ENCODE measurements around the gene HYLS1.
"Not testable (repeated sequence)": the region's sequence is repeated elsewhere in the genome, so short reads cannot be mapped to it uniquely, and the experiment has no call there.

Gene HYLS1

DNA sequence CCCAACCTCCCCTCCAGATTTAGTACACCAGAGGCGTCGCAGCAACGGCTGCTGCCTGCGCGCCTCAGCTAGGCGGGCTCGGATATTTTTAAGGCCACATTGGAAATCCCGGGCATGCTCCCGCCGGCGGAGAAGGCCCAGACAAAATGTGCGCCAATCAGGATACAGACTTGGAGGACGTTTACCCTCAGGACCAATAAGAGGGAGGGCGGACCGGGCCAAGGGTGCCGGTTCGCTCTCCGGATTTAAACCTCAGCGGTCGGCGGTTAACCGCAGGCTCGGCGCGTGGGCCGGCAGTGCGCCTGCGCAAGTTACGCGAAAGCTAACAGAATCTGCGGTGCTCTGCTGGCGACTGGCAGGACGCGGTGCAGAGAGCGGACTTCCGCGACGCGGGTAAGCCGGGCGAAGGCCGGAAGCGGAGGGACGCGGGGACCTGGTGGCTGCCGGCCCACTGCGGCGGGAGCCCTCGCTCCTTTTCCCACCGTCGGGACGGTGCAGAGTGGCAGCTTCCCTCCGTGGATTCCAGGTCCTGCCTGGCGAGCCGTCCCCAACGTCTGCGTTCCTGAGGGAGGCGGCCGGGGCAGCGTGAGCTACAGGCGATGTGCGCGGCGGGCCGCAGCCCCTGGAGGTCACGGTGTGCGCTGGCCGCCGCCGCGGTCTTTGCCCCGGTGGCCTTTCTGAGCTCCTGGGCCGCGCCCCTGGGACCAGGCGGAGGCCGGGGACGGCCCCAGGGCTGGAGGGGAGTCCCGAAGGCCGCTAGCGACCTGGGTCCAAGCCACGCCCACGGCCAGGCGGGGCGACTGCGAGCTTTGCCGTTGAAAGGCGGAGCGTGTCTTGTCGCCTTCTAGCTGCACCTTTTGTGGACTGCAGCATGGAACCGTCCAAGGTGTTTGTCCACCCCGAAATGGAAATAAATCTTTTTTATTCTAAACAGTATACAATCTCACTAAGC, at the start of gene HYLS1:
Gene HYLS1 (plus strand): TSS at position 296 of the 952 bp plus-strand sequence. CDS start 11,701 bp downstream, outside the sequence.
- peak; percentile 92 to 95 (median 93) for DNase-seq (ENCODE audit: low read depth in 3 of 3)

DNA sequence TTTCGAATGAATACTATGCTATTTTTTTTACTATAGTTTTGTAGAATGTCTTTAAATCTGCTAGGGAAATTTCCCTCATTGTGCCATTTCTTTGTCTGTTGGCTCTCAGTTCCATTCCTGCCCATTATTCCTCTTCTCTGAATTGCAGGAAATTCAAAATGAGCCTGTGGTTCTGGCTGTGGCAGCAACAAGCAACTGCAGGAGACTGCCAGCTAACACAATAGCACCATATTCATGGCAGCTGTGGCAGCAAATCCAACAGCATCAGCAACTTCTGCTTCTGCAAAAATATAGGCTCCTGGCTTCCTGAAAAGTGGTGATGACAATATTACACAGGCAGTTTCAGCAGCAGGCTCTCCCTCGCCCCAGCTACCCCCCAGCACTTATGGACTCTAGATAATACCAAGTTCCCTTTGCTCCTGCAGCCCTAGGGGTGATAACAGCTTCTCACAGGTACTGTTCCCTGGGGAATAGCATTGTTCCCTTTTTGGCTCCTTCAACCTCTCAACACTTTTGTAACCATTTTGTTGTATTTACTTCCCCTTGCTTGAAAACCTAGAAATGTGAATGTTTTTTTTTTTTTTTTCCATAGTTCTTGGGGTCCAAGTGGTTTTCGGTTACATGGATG, 45.0 kb upstream of the HYLS1 start:
- DNase-seq (ENCODE audit: low read depth in 3 of 3), result no peak

DNA sequence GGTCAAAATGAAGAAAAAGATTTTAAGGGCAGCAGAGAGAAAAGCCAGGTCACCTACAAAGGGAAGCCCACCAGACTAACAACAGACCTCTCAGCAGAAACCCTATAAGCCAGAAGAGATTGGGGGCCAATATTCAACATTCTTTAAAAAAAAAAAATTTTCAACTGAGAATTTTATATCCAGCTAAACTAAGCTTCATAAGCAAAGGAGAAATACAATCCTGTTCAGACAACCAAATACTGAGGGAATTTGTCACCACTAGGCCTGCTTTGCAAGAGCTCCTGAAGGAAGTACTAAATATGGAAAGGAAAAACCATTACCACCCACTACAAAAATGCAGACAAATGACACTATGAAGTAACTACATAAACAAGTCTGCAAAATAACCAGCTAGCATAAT, 41.3 kb upstream of the HYLS1 start:
- DNase-seq (ENCODE audit: low read depth in 3 of 3), result no peak

DNA sequence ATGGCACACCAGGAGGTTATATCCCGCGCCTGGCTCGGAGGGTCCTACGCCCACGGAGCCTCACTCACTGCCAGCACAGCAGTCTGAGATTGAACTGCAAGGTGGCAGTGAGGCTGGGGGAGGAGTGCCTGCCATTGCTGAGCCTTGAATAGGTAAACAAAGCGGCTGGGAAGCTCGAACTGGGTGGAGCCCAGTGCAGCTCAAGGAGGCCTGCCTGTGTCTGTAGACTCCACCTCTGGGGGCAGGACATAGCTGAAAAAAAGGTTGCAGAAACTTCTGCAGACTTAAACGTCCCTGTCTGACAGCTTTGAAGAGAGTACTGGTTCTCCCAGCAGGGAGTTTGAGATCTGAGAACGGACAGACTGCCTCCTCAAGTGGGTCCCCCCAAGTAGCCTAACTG, 29.8 kb upstream of the HYLS1 start:
- not testable (repeated sequence) for DNase-seq (ENCODE audit: low read depth in 3 of 3)

- DNase-seq (ENCODE audit: low read depth in 3 of 3), result not testable (repeated sequence)
Observed at GRCh38 chr11:125862786-125863185, 24.7 kb upstream of the HYLS1 start.

GRCh38 chr11:125865354-125865753, 22.1 kb upstream of the HYLS1 start:
- DNase-seq (ENCODE audit: low read depth in 3 of 3), result not testable (repeated sequence)

DNA sequence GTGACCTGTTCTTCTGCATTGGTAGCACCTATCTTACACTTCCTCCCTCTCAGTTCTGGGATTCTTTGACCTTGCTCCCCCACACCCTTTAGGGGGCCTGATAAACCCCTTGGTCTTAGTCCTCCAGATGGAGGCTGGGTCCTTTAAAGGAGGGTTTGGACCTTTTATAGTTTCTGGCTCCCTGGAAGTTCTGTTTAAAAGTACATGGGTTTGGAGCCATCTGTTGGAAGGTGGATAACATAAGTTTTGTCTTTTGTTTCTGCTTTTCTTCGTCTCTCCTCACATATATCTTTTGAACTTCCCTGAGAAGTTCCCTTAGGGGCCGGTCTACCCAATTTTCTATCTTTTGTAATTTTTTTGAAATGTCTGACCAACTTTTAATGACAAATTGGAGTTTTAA, 17.9 kb upstream of the HYLS1 start:
- DNase-seq (ENCODE audit: low read depth in 3 of 3), result no peak

DNA sequence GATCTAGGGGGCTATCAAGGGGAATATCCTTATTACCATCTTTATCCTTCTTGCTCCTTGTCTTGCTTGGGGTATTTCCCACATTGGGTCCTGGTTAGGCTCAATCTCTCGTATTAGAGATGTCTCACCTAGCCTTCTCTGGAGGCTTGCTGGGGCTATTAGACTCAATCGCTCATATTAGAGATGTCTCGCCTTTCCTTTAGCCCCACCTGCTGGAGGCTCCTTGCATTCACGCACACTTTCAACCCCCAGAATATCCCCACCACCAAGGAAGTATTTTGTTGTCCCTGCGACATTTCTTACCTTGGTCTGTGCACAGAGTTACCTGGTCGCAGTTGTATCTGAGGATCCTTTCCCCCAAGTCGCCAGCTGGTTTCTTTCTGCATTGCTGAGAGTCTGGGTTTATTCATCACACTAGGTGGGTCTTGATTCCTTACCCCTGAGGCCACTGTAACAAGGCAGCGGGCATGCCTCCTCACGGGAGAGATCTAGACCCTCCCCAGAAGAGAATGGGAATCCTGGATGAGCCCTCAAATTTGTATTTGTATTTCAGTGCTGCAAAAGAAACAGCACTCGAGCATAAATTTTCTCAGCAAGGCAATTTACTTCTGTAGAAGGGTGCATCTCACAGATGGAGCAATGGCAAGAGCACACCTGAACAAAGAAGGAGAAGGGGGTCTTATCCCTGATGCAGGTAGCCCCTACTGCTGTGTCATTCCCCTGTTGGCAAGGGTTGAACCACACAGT, 15.9 kb upstream of the HYLS1 start:
- DNase-seq (ENCODE audit: low read depth in 3 of 3), result peak in 1 of 3 experiments; percentile 19

GRCh38 chr11:125872138-125872491, 15.4 kb upstream of the HYLS1 start:
- no peak for DNase-seq (ENCODE audit: low read depth in 3 of 3)

- DNase-seq (ENCODE audit: low read depth in 3 of 3), result no peak
Observed at GRCh38 chr11:125873881-125874555, 13.4 kb upstream of the HYLS1 start.

- DNase-seq (ENCODE audit: low read depth in 3 of 3), result peak; percentile 25 to 45 (median 32)
Observed at GRCh38 chr11:125874556-125875124, 12.8 kb upstream of the HYLS1 start.

- no peak for DNase-seq (ENCODE audit: low read depth in 3 of 3)
Observed at GRCh38 chr11:125881291-125881690, 6.2 kb upstream of the HYLS1 start.

GRCh38 chr11:125883375-125883774, 4.1 kb upstream of the HYLS1 start:
- no peak for DNase-seq (ENCODE audit: low read depth in 3 of 3)

DNA sequence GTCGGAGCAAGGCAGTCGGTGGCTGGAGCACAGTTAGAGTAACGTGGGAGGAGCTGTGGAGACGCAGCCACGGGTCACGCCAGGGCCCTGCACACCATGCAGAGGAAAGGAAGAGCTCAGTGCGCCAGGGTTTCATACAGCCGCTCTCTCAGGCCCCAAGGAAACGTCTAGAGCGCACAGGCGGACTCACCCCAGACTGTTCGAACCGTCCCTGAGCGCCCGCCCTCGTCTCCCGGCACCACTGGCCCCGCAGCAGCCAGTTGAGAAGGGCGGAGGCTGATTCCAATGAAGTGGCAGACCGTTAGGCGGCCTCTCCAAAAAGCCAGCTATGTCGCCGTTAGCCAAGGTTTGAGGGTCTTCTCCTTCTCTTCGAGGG, 483 bp upstream of the HYLS1 start:
- peak in 1 of 3 experiments; percentile 32 for DNase-seq (ENCODE audit: low read depth in 3 of 3)

GRCh38 chr11:125890447-125891100, 3.1 kb downstream of the HYLS1 start:
- no peak for DNase-seq (ENCODE audit: low read depth in 3 of 3)

DNA sequence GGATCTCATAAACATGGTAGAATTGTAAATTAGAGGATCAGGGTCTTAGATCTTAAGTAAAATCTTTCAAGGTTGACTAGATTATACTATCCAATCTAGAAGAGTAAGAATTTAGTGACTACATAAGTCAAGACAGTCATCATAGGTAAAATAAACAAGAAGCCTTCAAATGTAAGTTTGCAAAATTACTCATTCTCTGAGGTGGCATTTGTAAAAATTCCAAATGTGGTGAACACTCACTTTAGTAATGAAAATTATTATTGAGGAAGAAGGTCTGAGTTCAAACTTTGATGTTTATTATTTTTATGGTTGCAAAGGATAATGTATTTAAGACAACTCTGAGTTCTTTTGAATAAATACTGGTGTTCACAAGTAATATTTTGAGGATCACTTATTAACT, 4.6 kb downstream of the HYLS1 start:
- DNase-seq (ENCODE audit: low read depth in 3 of 3), result no peak

- no peak for DNase-seq (ENCODE audit: low read depth in 3 of 3)
Observed at GRCh38 chr11:125892994-125893393, 5.5 kb downstream of the HYLS1 start.

DNA sequence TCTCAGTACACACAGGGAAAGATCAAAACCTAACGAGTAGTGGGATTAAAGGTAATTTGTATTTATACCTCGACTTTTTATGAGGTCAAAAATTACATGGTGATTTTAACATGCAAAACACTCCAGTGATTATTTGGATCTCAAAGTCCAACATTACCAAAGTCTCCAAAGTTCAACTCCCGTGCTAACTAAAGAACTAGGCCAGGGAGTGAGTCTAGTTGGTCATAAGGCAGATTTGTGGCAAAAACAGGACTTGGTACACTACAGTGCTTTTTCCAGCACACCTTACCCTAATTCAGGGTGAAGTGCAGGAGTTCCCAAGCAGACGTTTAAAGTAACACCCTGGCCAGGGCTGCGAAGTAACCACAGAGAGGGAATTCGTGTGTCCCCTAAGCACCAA, 14.4 kb downstream of the HYLS1 start:
- DNase-seq (ENCODE audit: low read depth in 3 of 3), result no peak

DNA sequence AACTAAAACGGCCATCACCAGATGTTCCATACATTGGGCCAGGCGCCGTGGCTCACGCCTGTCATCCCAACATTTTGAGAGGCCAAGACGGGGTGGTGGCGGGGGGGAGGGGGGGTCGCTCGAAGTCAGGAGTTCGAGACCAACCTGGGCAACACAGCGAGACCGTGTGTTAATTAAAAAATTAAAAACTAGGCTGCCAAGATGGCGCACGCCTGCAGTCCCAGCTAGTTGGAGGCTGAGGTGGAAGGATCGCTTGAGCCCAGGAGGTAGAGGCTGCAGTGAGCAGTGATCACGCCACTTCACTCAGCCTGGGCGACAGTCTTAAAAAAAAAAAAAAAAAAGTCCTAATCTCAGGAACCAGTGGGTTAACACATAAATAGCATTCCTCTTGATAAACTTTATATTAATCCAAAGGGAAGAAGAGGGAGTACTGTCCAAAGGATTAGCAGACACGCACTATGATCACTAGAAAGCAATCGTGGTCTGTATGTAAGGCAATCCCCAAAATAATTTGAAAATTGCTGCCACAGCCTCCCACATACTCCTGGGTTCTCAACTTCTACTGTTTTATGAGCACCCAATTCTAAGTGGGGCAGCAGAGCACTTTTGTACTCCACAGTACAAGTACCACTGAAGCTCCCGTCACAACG, 14.9 kb downstream of the HYLS1 start:
- no peak for DNase-seq (ENCODE audit: low read depth in 3 of 3)

All from stimulated activated CD4-positive, alpha-beta T cell treated with anti-CD3 and anti-CD28 coated beads, TNF-alpha, amount 100 ng/mL, for 24 hours (primary cell).